Left ventricle myocardium superior (tissue), 1 donor: ENCODE measurements around the gene ANK2. TPM values are rescaled to one million over a fixed set of nuclear protein-coding genes. Genes with fewer than 3 reads are reported as not detected.
A peak's percentile ranks its signal among the peaks of the same experiment; 100 is the strongest.

Source experiments
- ATAC-seq: fragments of 200-7000 bp; cut with Tn5 transposase; one replicate; pipeline ENCODE4 v1.9.1; 2020; ENCODE audit warnings: mild to moderate bottlenecking, moderate library complexity
- DNase-seq: peaks from one replicate; pipeline ENCODE4 v3.0.0-alpha.2; 2020
- intact Hi-C: fragments of 100-400 bp; cut with micrococcal nuclease; formaldehyde crosslinking; loops from one replicate; pipeline ENCODE4 v1.11.0; 2022
- total RNA-seq: library from RNA; stranded (reverse); fragmentation: NEBNext Ultra II Directional; extraction: Animal tissue kit (Norgen Biotek cat#: 25700); gene quantifications from one replicate; pipeline ENCODE4 v1.2.1, GENCODE V29; 2021
- donor health status: DM: no; HTN: yes; CAD: no; lungs with severe emphysema.

ANK2 gene
- total RNA-seq, 1 donor from 2014 or later: 350 TPM

- DNase-seq: no peak
- intact Hi-C loops: no loop called here
- ATAC-seq: no peak
Measured at GRCh38 chr4:113256946-113257345, 207.5 kb downstream of the ANK2 start.

- no peak for ATAC-seq
- DNase-seq: no peak
- intact Hi-C loops: no loop called here
Measured at GRCh38 chr4:113260688-113261087, 211.2 kb downstream of the ANK2 start.

GRCh38 chr4:113263274-113263673, 213.8 kb downstream of the ANK2 start:
- ATAC-seq (no peak), DNase-seq (no peak)
- intact Hi-C loops: no loop called here

- DNase-seq (no peak), ATAC-seq (no peak)
- intact Hi-C loops: no loop called here
Measured at GRCh38 chr4:113270520-113271319, 221.3 kb downstream of the ANK2 start.

- intact Hi-C loops: no loop called here
- DNase-seq (no peak), ATAC-seq (no peak)
Measured at GRCh38 chr4:113272523-113272922, 223.1 kb downstream of the ANK2 start.

GRCh38 chr4:113273721-113274220, 224.3 kb downstream of the ANK2 start:
- DNase-seq (no peak), ATAC-seq (no peak)
- intact Hi-C loops: no loop called here

GRCh38 chr4:113276464-113277170, 227.2 kb downstream of the ANK2 start:
- intact Hi-C loops: no loop called here
- DNase-seq (no peak), ATAC-seq (peak; percentile 76)

- peak; percentile 92 for ATAC-seq
- intact Hi-C loops: no loop called here
- DNase-seq: peak; percentile 61
Measured at GRCh38 chr4:113278324-113278934, 229.0 kb downstream of the ANK2 start.

- no peak for ATAC-seq
- intact Hi-C loops: no loop called here
- DNase-seq: no peak
Measured at GRCh38 chr4:113285501-113285900, 236.0 kb downstream of the ANK2 start.

- ATAC-seq (no peak), DNase-seq (no peak)
- intact Hi-C loops: no loop called here
Measured at GRCh38 chr4:113288257-113288656, 238.8 kb downstream of the ANK2 start.

GRCh38 chr4:113288696-113289095, 239.2 kb downstream of the ANK2 start:
- intact Hi-C loops: no loop called here
- no peak for DNase-seq
- no peak for ATAC-seq

- ATAC-seq (no peak), DNase-seq (no peak)
- intact Hi-C loops: no loop called here
Measured at GRCh38 chr4:113289766-113290165, 240.3 kb downstream of the ANK2 start.

- DNase-seq: no peak
- ATAC-seq: no peak
- intact Hi-C loops: no loop called here
Measured at GRCh38 chr4:113290666-113291065, 241.2 kb downstream of the ANK2 start.

- intact Hi-C loops: no loop called here
- peak; percentile 59 for DNase-seq
- ATAC-seq: peak; percentile 75
Measured at GRCh38 chr4:113292371-113293042, 243.1 kb downstream of the ANK2 start.

- DNase-seq: no peak
- intact Hi-C loops: no loop called here
- ATAC-seq: peak; percentile 75
Measured at GRCh38 chr4:113293043-113293560, 243.6 kb downstream of the ANK2 start.

- ATAC-seq: peak; percentile 39
- intact Hi-C loops: no loop called here
- no peak for DNase-seq
Measured at GRCh38 chr4:113293674-113294073, 244.2 kb downstream of the ANK2 start.

- no peak for ATAC-seq
- no peak for DNase-seq
- intact Hi-C loops: no loop called here
Measured at GRCh38 chr4:113294908-113295307, 245.5 kb downstream of the ANK2 start.

GRCh38 chr4:113300471-113300928, 251.0 kb downstream of the ANK2 start:
- peak; percentile 98 for ATAC-seq
- DNase-seq: peak; percentile 31
- intact Hi-C loops: no loop called here

- no peak for ATAC-seq
- intact Hi-C loops: no loop called here
- DNase-seq: no peak
Measured at GRCh38 chr4:113302051-113302450, 252.6 kb downstream of the ANK2 start.
